ENCODE data around the gene SIN3A.
"Not testable (repeated sequence)": the region's sequence is repeated elsewhere in the genome, so short reads cannot be mapped to it uniquely, and the experiment has no call there.

The SIN3A gene

GRCh38 chr15:75356006-75356405 lies 95.5 kb downstream of the SIN3A start:
- DNase-seq = no peak

- DNase-seq = no peak
Measured at GRCh38 chr15:75355369-75355768, 96.1 kb downstream of the SIN3A start.

- DNase-seq = no peak
Measured at GRCh38 chr15:75354454-75354853, 97.0 kb downstream of the SIN3A start.

- no peak for DNase-seq
Measured at GRCh38 chr15:75353604-75354003, 97.9 kb downstream of the SIN3A start.

GRCh38 chr15:75352186-75353080 lies 99.1 kb downstream of the SIN3A start:
- no peak for DNase-seq

- no peak for DNase-seq
Measured at GRCh38 chr15:75350601-75351361, 100.7 kb downstream of the SIN3A start.

GRCh38 chr15:75349851-75350588 lies 101.5 kb downstream of the SIN3A start:
- DNase-seq = peak; percentile 86

- DNase-seq = not testable (repeated sequence)
Measured at GRCh38 chr15:75349351-75349669, 102.2 kb downstream of the SIN3A start.

GRCh38 chr15:75348562-75349350 lies 102.7 kb downstream of the SIN3A start:
- no peak for DNase-seq

- DNase-seq = no peak
Measured at GRCh38 chr15:75348034-75348561, 103.4 kb downstream of the SIN3A start.

- DNase-seq = peak; percentile 81
Measured at GRCh38 chr15:75347222-75348033, 104.1 kb downstream of the SIN3A start.

- no peak for DNase-seq
Measured at GRCh38 chr15:75346796-75347221, 104.7 kb downstream of the SIN3A start, which contains the start of gene NEIL1. TSS of gene NEIL1 (plus strand) at chr15:75347039. CDS start at chr15:75348906, 1,867 bp downstream.

GRCh38 chr15:75343953-75344352 lies 107.5 kb downstream of the SIN3A start:
- not testable (repeated sequence) for DNase-seq

GRCh38 chr15:75342221-75342620 lies 109.3 kb downstream of the SIN3A start:
- DNase-seq = no peak

GRCh38 chr15:75339531-75340240 lies 111.8 kb downstream of the SIN3A start:
- DNase-seq = no peak

GRCh38 chr15:75338661-75339240 lies 112.7 kb downstream of the SIN3A start:
- DNase-seq = no peak

GRCh38 chr15:75335705-75336355 lies 115.7 kb downstream of the SIN3A start, which contains the start of gene COMMD4:
TSS of gene COMMD4 (plus strand) at chr15:75336063. CDS start at chr15:75336090, 27 bp downstream.
- DNase-seq = peak; percentile 92

GRCh38 chr15:75335313-75335704 lies 116.2 kb downstream of the SIN3A start:
- no peak for DNase-seq

- not testable (repeated sequence) for DNase-seq
Measured at GRCh38 chr15:75333654-75334419, 117.7 kb downstream of the SIN3A start.

Data from activated effector memory CD4-positive, alpha-beta T cell treated with anti-CD3 and anti-CD28 coated beads, Interleukin-2, amount 50 U/mL, for 16 hours (primary cell).